Calu3 (cell line): ENCODE results near the gene SH3RF2. TPM values are rescaled to one million over a fixed set of nuclear protein-coding genes. Genes with fewer than 3 reads are reported as not detected.

Source experiments
- BruUV-seq: library from RNA; stranded (reverse); fragments of 400-500 nt; replicated peaks from 2 replicates; lab custom pipeline; 2021; lab: Mats Ljungman, UMichigan
- CTCF ChIA-PET: fragments of 300-600 bp; sonication (Branson Sonifier 250); formaldehyde crosslinking; loops from one replicate; lab custom pipeline; 2022; ENCODE audit warnings: antibody characterized with exemption; lab: Charles Lee
- DNase-seq: peaks from one replicate; pipeline ENCODE4 v3.0.0; 2022
- H3K27ac Mint-ChIP-seq: one replicate; pipeline ENCODE4 v1.8.0; 2022; ENCODE audit warnings: mixed read lengths; ENCODE audit not compliant: unreplicated experiment
- H3K27me3 Mint-ChIP-seq: one replicate; pipeline ENCODE4 v1.8.0; 2022; ENCODE audit warnings: mixed read lengths; ENCODE audit not compliant: unreplicated experiment
- H3K36me3 Mint-ChIP-seq: one replicate; pipeline ENCODE4 v1.8.0; 2022; ENCODE audit warnings: mild to moderate bottlenecking, moderate library complexity, mixed read lengths; ENCODE audit not compliant: insufficient read depth, unreplicated experiment
- H3K4me1 Mint-ChIP-seq: one replicate; pipeline ENCODE4 v1.8.0; 2022; ENCODE audit warnings: mild to moderate bottlenecking, low read depth, mixed read lengths; ENCODE audit not compliant: unreplicated experiment
- H3K4me3 Mint-ChIP-seq: one replicate; pipeline ENCODE4 v1.8.0; 2022; ENCODE audit warnings: mild to moderate bottlenecking, low read depth, moderate library complexity, mixed read lengths; ENCODE audit not compliant: unreplicated experiment
- H3K9me3 Mint-ChIP-seq: one replicate; pipeline ENCODE4 v1.8.0; 2022; ENCODE audit warnings: low read depth, mixed read lengths; ENCODE audit not compliant: unreplicated experiment
- intact Hi-C: fragments of 100-400 bp; cut with micrococcal nuclease; formaldehyde crosslinking; loops from one replicate; pipeline ENCODE4 v1.10.0; 2022; ENCODE audit not compliant: unreplicated experiment
- total RNA-seq: library from RNA; stranded (reverse); gene quantifications from 2 replicates; pipeline ENCODE4 v1.2.3, GENCODE V29; 2022
- TF ChIP-seq, protein P1 (sequence below): fragments of 200-600 bp; IDR thresholded peaks from one replicate; pipeline ENCODE4 v1.8.0; 2022; ENCODE audit warnings: antibody characterized with exemption; ENCODE audit not compliant: unreplicated experiment

SH3RF2 gene
- total RNA-seq, 1 experiment from 2014 or later, result 21.9 TPM

DNA sequence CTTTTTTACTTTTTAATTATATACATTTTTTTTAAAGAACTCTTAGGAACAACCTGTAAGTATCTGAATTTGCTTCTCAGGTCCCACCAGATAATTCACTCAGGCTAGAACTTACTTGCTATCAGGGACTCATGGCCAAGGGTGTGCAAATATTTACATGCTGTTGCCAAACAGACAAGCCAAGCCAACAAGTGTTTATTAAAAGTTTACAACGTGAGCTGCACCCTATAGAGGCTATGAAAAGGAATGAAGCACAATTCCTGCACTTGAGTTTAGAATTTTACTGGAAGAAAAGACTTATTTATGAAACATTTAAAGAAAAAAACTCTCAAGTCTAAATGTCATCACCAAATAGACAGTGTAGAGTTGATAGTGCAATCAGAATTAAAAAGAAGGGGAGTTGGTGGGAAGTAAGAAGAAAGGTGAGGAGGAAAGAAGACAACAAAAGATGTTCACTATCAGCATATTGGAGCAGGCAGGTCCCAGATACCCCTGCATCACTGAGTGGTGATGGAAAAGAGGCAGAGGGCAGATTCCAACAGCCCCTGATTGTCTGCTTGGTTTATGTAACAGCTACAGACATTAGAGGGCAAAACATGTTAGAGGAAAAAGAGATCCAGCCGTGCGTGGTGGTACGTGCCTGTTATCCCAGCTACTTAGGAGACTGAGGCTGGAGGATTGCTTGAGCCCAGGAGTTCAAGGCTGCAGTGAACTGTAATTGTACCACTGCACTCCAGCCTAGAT is 32.8 kb downstream of the SH3RF2 start:
- CTCF ChIA-PET, result no interaction called here
- no peaks in the 10 kb centered on the region for H3K27me3 Mint-ChIP-seq
- H3K27ac Mint-ChIP-seq, result no peak overlapping the region
- H3K9me3 Mint-ChIP-seq, result peaks cover 6% of the 10 kb centered on the region
- no peak overlapping the region for H3K4me3 Mint-ChIP-seq
- no TSS peak for BruUV-seq
- intact Hi-C loops, result no loop called here
- H3K36me3 Mint-ChIP-seq, result no peaks in the 10 kb centered on the region
- no peak for DNase-seq
- TF ChIP-seq, protein P1, sequence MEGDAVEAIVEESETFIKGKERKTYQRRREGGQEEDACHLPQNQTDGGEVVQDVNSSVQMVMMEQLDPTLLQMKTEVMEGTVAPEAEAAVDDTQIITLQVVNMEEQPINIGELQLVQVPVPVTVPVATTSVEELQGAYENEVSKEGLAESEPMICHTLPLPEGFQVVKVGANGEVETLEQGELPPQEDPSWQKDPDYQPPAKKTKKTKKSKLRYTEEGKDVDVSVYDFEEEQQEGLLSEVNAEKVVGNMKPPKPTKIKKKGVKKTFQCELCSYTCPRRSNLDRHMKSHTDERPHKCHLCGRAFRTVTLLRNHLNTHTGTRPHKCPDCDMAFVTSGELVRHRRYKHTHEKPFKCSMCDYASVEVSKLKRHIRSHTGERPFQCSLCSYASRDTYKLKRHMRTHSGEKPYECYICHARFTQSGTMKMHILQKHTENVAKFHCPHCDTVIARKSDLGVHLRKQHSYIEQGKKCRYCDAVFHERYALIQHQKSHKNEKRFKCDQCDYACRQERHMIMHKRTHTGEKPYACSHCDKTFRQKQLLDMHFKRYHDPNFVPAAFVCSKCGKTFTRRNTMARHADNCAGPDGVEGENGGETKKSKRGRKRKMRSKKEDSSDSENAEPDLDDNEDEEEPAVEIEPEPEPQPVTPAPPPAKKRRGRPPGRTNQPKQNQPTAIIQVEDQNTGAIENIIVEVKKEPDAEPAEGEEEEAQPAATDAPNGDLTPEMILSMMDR, result no peak
- H3K4me1 Mint-ChIP-seq, result peaks cover 26% of the 10 kb centered on the region

GRCh38 chr5:145969714-145970092 is 33.3 kb downstream of the SH3RF2 start:
- BruUV-seq, result no TSS peak
- Mint-ChIP-seq H3K9me3 (peaks cover 7% of the 10 kb centered on the region), H3K36me3 (no peaks in the 10 kb centered on the region), H3K27ac (no peak overlapping the region), H3K4me3 (no peak overlapping the region), H3K4me1 (peaks cover 32% of the 10 kb centered on the region), H3K27me3 (no peaks in the 10 kb centered on the region)
- TF ChIP-seq, protein P1, result no peak
- DNase-seq, result no peak
- intact Hi-C loops, result no loop called here
- CTCF ChIA-PET, result no interaction called here

- peaks cover 6% of the 10 kb centered on the region for H3K36me3 Mint-ChIP-seq
- CTCF ChIA-PET, result no interaction called here
- no peak overlapping the region for H3K4me3 Mint-ChIP-seq
- peaks cover 37% of the 10 kb centered on the region for H3K4me1 Mint-ChIP-seq
- no peaks in the 10 kb centered on the region for H3K27me3 Mint-ChIP-seq
- BruUV-seq, result no TSS peak
- H3K9me3 Mint-ChIP-seq, result peaks cover 7% of the 10 kb centered on the region
- no peak overlapping the region for H3K27ac Mint-ChIP-seq
- intact Hi-C loops, result no loop called here
- no peak for DNase-seq
- TF ChIP-seq, protein P1, result no peak
These were observed 34.7 kb downstream of the SH3RF2 start for GRCh38 chr5:145971108-145971507.

DNA sequence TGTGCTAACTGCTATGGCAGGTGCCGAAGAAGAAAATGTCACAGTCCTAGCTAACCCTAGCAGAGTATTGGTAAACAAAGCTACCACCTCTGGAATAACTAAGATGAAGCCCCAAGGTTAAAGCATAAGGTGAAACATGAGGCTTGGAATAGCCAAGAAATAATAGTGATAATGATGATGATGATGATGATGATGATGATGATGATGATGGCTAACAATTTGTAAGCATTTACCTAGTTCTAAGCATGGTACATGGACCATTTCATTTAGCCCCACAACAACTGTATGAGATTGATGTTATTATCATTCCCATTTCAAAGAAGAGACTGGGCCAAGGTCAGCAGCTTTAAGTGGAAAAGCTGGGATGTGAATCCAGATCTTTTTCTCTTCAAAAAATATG is 35.3 kb downstream of the SH3RF2 start:
- DNase-seq, result no peak
- Mint-ChIP-seq H3K4me1 (peaks cover 39% of the 10 kb centered on the region), H3K4me3 (no peak overlapping the region), H3K9me3 (peaks cover 7% of the 10 kb centered on the region), H3K27ac (no peak overlapping the region), H3K27me3 (no peaks in the 10 kb centered on the region), H3K36me3 (peaks cover 12% of the 10 kb centered on the region)
- CTCF ChIA-PET, result no interaction called here
- intact Hi-C loops, result no loop called here
- no TSS peak for BruUV-seq
- TF ChIP-seq, protein P1, result no peak
